Esophagus muscularis mucosa (tissue), 4 donors: ENCODE data around the gene MEF2C. TPM values are rescaled to one million over a fixed set of nuclear protein-coding genes. Genes with fewer than 3 reads are reported as not detected.

Source experiments
- DNase-seq: peaks from one replicate; pipeline ENCODE4 v3.0.0-alpha.2; 2017; ENCODE audit errors: extremely low spot score
- H3K27ac ChIP-seq, 4 donors: fragments of 200-600 bp; sonication (generic); replicated peaks in 1 of 4; 1 replicate in 3 of 4; 2 replicates in 1 of 4; pipeline ENCODE4 v1.5.1; 2016 to 2019; ENCODE audit warnings: mild to moderate bottlenecking in 1 of 4
- H3K27me3 ChIP-seq, 4 donors: fragments of 200-600 bp; sonication (generic); one replicate each; pipeline versions ENCODE4 v1.5.1 to v1.6.0; 2016 to 2019
- H3K36me3 ChIP-seq, 4 donors: fragments of 200-600 bp; sonication (generic); one replicate each; pipeline ENCODE4 v1.5.1; 2016 to 2019
- H3K4me1 ChIP-seq, 4 donors: fragments of 200-600 bp; sonication (generic); one replicate each; pipeline ENCODE4 v1.5.1; 2016 to 2019
- H3K4me3 ChIP-seq, 4 donors: fragments of 200-600 bp; sonication (generic); 1 replicate in 2 of 4; 2 replicates in 2 of 4; pipeline ENCODE4 v1.5.1; 2016 to 2019; ENCODE audit warnings: mild to moderate bottlenecking in 4 of 4, moderate library complexity in 1 of 4
- H3K9me3 ChIP-seq, 4 donors: fragments of 200-600 bp; sonication (generic); 1 replicate in 3 of 4; 2 replicates in 1 of 4; pipeline ENCODE4 v1.5.1; 2016 to 2019
- CTCF ChIP-seq, 3 experiments: fragments of 200-600 bp in 2 of 3; fragments of 450-650 bp in 1 of 3; sonication (generic) in 2 of 3; IDR thresholded peaks; one replicate each; pipeline ENCODE4 v1.5.1; 2017 to 2019; ENCODE audit warnings: antibody characterized with exemption in 3 of 3, mild to moderate bottlenecking in 2 of 3, moderate library complexity in 1 of 3
- EP300 ChIP-seq: sonication (generic); formaldehyde crosslinking; IDR thresholded peaks from one replicate; pipeline ENCODE4 v1.6.1; 2017; ENCODE audit warnings: antibody characterized with exemption
- POLR2A ChIP-seq: fragments of 450-650 bp; IDR thresholded peaks from one replicate; pipeline ENCODE4 v1.6.1; 2017; ENCODE audit warnings: antibody characterized with exemption, moderate library complexity, mild to moderate bottlenecking, low read depth
- POLR2AphosphoS5 ChIP-seq, 2 donors: sonication (generic); formaldehyde crosslinking; IDR thresholded peaks; one replicate each; pipeline ENCODE4 v1.6.1; 2017; ENCODE audit warnings: antibody characterized with exemption in 2 of 2
- WGBS: methylation state at CpG from one replicate; pipeline ENCODE4 v1.1.5; 2018; 5-methylcytosine and 5-hydroxymethylcytosine counted together
- intact Hi-C: fragments of 100-400 bp; cut with DNase I; formaldehyde crosslinking; loops from one replicate; pipeline ENCODE4 v1.15.1; 2023
- total RNA-seq, 4 donors: library from RNA; depleted of rRNA; stranded (reverse); fragments of >200 nt; gene quantifications; one replicate each; pipeline versions ENCODE4 v1.1.0 to v1.2.1, GENCODE V29; 2016

Gene MEF2C
- total RNA-seq, 4 donors from 2014 or later, result 20.8 to 34.3 (median 29.0) TPM

GRCh38 chr5:88696466-88696865 lies 186.5 kb downstream of the MEF2C start:
- DNase-seq, result no peak
- intact Hi-C loops, result no loop called here
- H3K4me1 ChIP-seq, result peaks cover 9 to 37% (median 23%) of the 10 kb centered on the region in 4 donors
- no peaks in the 10 kb centered on the region for H3K36me3 ChIP-seq
- H3K4me3 ChIP-seq, result no peak overlapping the region
- H3K27me3 ChIP-seq, result peaks cover 0 to 89% (median 53%) of the 10 kb centered on the region in 4 donors
- H3K9me3 ChIP-seq, result no peaks in the 10 kb centered on the region
- H3K27ac ChIP-seq, result no peak overlapping the region
- TF ChIP-seq CTCF (IDR thresholded peaks at IDR 0.05) (no peak), POLR2AphosphoS5 (IDR thresholded peaks at IDR 0.05) (no peak), POLR2A (no peak), EP300 (no peak)

GRCh38 chr5:88695931-88696330 lies 187.1 kb downstream of the MEF2C start:
- no peak overlapping the region for H3K27ac ChIP-seq
- WGBS, result 23% methylated on average over 3 of the region's 3 CpGs
- H3K4me3 ChIP-seq, result no peak overlapping the region
- no peak for TF ChIP-seq POLR2AphosphoS5 (IDR thresholded peaks at IDR 0.05)
- peaks cover 14 to 42% (median 28%) of the 10 kb centered on the region in 4 donors for H3K4me1 ChIP-seq
- H3K27me3 ChIP-seq, result peaks cover 0 to 95% (median 58%) of the 10 kb centered on the region in 4 donors
- intact Hi-C loops, result no loop called here
- no peak for DNase-seq
- no peaks in the 10 kb centered on the region for H3K36me3 ChIP-seq
- H3K9me3 ChIP-seq, result no peaks in the 10 kb centered on the region

DNA sequence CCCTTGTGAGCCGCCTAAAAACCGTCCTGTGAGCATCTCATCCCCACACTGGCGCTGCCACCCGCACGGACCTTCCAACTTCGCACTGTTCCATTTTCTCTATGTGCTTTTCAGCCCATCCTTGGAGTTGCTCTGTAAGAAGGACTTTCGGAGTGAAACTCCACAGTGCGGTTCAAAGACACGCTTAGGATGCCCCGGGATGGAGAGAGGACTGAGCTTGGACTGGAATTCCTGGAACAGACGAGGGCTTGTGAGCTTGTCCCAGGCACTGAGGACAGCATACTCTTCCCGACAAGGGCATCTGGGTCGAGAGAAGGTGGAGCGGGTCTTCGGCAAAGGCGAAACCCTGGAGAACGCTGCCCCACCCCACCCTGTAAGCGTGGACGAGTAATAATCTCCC lies 187.8 kb downstream of the MEF2C start:
- no peak for DNase-seq
- WGBS, result 9% methylated on average over 19 of the region's 19 CpGs
- intact Hi-C loops, result no loop called here
- peaks cover 7 to 98% (median 62%) of the 10 kb centered on the region in 4 donors for H3K27me3 ChIP-seq
- H3K4me3 ChIP-seq, result no peak overlapping the region
- TF ChIP-seq CTCF (IDR thresholded peaks at IDR 0.05) (no peak), POLR2A (no peak), POLR2AphosphoS5 (IDR thresholded peaks at IDR 0.05) (no peak), EP300 (no peak)
- no peaks in the 10 kb centered on the region for H3K9me3 ChIP-seq
- H3K36me3 ChIP-seq, result no peaks in the 10 kb centered on the region
- H3K27ac ChIP-seq, result no peak overlapping the region
- H3K4me1 ChIP-seq, result peaks cover 21 to 49% (median 35%) of the 10 kb centered on the region in 4 donors

DNA sequence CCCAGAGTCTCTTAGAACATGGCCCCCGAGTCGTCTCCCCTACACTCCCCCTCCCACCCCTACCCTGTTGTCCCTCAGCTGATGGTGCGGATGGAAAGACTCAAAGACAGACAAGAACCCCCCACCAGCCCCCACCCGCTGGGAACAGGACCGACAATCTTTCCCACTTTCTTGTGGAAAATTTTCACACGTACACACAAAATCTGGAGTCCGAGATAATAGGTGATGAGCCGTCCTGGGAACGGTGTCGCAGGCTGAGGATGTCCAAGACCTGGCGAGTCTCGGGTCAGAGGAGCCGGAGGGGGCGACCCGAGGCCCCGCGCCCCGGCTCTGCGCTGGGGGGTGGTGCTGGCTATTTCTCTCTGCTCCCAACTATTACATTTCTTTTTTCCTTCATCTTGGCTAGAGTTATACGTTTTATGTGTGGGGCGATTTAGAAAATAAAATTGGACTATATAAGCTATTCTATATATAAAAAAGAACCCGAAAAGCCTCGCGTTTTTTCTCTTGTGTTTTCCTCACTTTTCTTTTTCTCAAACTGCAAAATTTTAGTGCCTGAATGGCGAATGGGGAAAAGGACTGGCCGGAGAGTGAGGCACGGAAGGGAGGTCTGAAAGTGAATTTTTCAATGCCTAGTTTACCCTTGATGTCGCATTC lies 188.8 kb downstream of the MEF2C start:
- TF ChIP-seq POLR2A, result no peak
- Histone ChIP-seq H3K36me3 (no peaks in the 10 kb centered on the region), H3K27me3 (peaks cover 15 to 98% (median 70%) of the 10 kb centered on the region in 4 donors), H3K9me3 (no peaks in the 10 kb centered on the region), H3K27ac (no peak overlapping the region), H3K4me1 (peaks cover 28 to 60% (median 46%) of the 10 kb centered on the region in 4 donors), H3K4me3 (no peak overlapping the region)
- DNase-seq, result peak; percentile 79
- WGBS, result 14% methylated on average over 28 of the region's 28 CpGs
- intact Hi-C loops, result no loop called here

DNA sequence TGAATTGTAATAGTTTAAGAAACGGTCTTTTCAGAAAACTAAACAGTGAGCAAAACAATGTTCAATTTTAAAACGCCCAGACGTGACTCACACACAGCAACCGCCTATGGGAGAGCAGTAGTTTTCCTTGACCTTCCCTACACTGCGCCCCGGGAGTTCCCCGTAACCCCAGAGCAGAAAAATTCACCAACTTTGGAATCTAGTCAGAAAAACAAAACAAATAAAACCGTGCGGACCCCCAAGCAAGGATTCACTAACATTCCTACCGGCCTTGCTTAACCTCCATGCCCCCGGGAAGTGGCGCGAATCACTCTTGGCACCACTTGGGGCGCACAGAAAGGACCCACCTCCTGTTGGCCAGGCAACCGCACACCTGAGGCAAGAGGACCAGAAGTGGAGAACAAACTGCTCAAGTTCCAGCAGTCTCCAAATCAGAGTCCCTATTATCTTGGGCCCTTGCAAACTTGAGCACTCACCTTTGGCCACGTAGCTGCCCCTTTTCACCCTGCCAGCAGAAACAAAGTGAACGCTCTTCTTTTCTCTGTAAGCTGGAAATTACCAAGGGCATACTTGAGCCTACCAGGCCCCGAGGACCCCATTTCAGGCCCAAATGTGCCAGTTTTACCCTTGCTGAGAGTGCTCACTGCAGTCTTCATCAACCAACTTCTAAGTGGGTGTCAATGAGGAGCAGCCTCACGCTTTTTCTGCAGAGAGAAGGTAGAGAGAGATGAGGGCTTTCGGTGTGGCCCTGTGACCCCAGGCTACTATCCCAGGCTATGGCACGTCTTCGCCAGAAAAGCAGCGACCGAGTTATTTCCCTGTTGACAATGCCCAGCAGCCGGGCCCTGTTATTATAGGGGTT lies 189.7 kb downstream of the MEF2C start:
- H3K4me3 ChIP-seq, result no peak overlapping the region
- intact Hi-C loops, result no loop called here
- TF ChIP-seq POLR2A (no peak), POLR2AphosphoS5 (IDR thresholded peaks at IDR 0.05) (no peak), EP300 (no peak), CTCF (IDR thresholded peaks at IDR 0.05) (no peak)
- H3K4me1 ChIP-seq, result peaks cover 28 to 65% (median 47%) of the 10 kb centered on the region in 4 donors
- DNase-seq, result no peak
- H3K27me3 ChIP-seq, result peaks cover 15 to 98% (median 79%) of the 10 kb centered on the region in 4 donors
- 26% methylated on average over 22 of the region's 25 CpGs for WGBS
- no peaks in the 10 kb centered on the region for H3K36me3 ChIP-seq
- no peaks in the 10 kb centered on the region for H3K9me3 ChIP-seq
- H3K27ac ChIP-seq, result no peak overlapping the region
